ENCODE measurements around the gene PCID2.

GRCh38 chr13:113209759-113210421, 1.4 kb upstream of the PCID2 start:
- peak in 2 of 12 donors; percentile 8 to 9 for TF ChIP-seq CTCF (IDR thresholded peaks at IDR 0.05)
- peak in 1 of 2 donors; percentile 26 for TF ChIP-seq POLR2A (IDR thresholded peaks at IDR 0.05)

Data from heart left ventricle (tissue), 13 donors.